ENCODE data around the gene SUPT20HL2. TPM values are rescaled to one million over a fixed set of nuclear protein-coding genes. Genes with fewer than 3 reads are reported as not detected.

Gene SUPT20HL2
- total and polyA plus RNA-seq, 2 of the 8 experiments (the other 6 are each of a cell fraction or from before 2014, with no cell fraction given), result not detected

DNA sequence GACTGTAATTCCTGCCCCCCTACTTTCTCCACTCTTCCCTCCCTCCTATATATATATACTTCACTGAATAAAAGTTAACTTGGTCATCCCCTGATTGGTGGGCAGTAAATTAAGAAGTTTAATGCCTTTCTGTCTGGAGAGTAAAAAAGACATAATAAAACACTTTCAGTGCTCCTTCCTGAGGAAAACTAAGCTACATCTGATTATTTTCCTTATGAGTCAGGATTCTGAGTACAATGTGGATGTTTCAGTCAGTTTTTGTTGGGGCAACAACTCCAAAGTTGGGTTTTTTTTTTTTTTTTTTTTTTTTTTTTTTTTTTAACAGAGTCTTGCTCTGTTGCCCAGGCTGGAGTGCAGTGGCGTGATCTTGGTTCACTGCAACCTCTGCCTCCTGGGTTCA, 22.0 kb upstream of the SUPT20HL2 start:
- Histone ChIP-seq H2BK120ac (replicated peaks; ENCODE audit: low read depth, low read length) (no peak overlapping the region), H3K79me1 (ENCODE audit: low read depth, low read length) (no peaks in the 10 kb centered on the region), H2BK15ac (ENCODE audit: low read length) (no peak overlapping the region), H3K36me3 (ENCODE audit: control insufficient read depth in 2 of 4, insufficient read depth in 4 of 4, low read length in 3 of 4) (no peaks in the 10 kb centered on the region), H3K9me3 (ENCODE audit: insufficient read depth in 2 of 2, low read depth in 1 of 2, low read length in 1 of 2) (no peaks in the 10 kb centered on the region), H3K56ac (replicated peaks; ENCODE audit: insufficient read length, low read depth, low read length) (no peak overlapping the region), H3K18ac (ENCODE audit: extremely low read depth, low read length) (no peak overlapping the region), H3K4me3 (ENCODE audit: extremely low read depth in 1 of 4, insufficient read depth in 2 of 4, low read depth in 3 of 4, low read length in 4 of 4) (no peak overlapping the region), H2BK20ac (ENCODE audit: low read length) (no peak overlapping the region), H2AFZ (ENCODE audit: low read length) (no peak overlapping the region), H4K91ac (replicated peaks; ENCODE audit: insufficient read length, low read length) (no peak overlapping the region), H2AK5ac (ENCODE audit: low read depth, low read length) (no peak overlapping the region), H3K23ac (ENCODE audit: insufficient read length) (no peak overlapping the region), H2BK5ac (ENCODE audit: low read depth, low read length) (no peak overlapping the region), H3K4ac (replicated peaks; ENCODE audit: insufficient read length, low read depth, low read length) (no peak overlapping the region), H3K14ac (ENCODE audit: insufficient read length) (no peak overlapping the region), H4K8ac (ENCODE audit: extremely low read depth, insufficient read depth, low read length) (no peak overlapping the region), H3K4me1 (replicated peaks in 1 of 4; ENCODE audit: control insufficient read depth in 3 of 4, insufficient read depth in 4 of 4, low read length in 3 of 4) (no peaks in the 10 kb centered on the region), H4K5ac (ENCODE audit: insufficient read length, low read depth, low read length) (no peak overlapping the region), H3K23me2 (ENCODE audit: low read depth, low read length) (no peaks in the 10 kb centered on the region), H3K79me2 (ENCODE audit: control insufficient read depth in 1 of 2, insufficient read depth in 2 of 2, low read length in 2 of 2) (no peaks in the 10 kb centered on the region), H3K9ac (replicated peaks in 1 of 4; ENCODE audit: extremely low read depth in 1 of 4, low read depth in 3 of 4, low read length in 3 of 4) (no peak overlapping the region), H3K27ac (ENCODE audit: low read depth, low read length) (no peak overlapping the region), H3K27me3 (replicated peaks in 1 of 4; ENCODE audit: control insufficient read depth in 3 of 4, extremely low read depth in 1 of 4, insufficient read depth in 3 of 4, low read length in 3 of 4) (no peaks in the 10 kb centered on the region), H3K4me2 (ENCODE audit: insufficient read depth in 1 of 2, low read depth in 2 of 2, low read length in 2 of 2) (no peak overlapping the region), H2BK12ac (ENCODE audit: low read depth, low read length) (no peak overlapping the region), H4K20me1 (replicated peaks in 1 of 2; ENCODE audit: control insufficient read depth in 1 of 2, insufficient read depth in 2 of 2, low read length in 2 of 2) (no peaks in the 10 kb centered on the region)
- DNase-seq (ENCODE audit: low read depth in 1 of 2, low spot score in 2 of 2) (no peak), FAIRE-seq (no peak)
- POLR2A ChIA-PET (ENCODE audit: partially characterized antibody), result no interaction called here
- WGBS, 2 experiments (ENCODE audit: extremely low coverage in 1 of 2, insufficient coverage in 1 of 2, insufficient read length in 1 of 2, insufficient replicate concordance in 2 of 2, low coverage in 1 of 2, low lambda C conversion rate in 2 of 2, missing lambda C conversion rate in 1 of 2), result no CpG with 5 or more reads among the region's 1 CpG
- CTCF ChIA-PET (ENCODE audit: partially characterized antibody), result interaction anchor here (0.9 kb wide), 1 partner anchor 52 kb away, joined by 3 read pairs; no protein-coding TSS in a partner anchor
- TF ChIP-seq SIX5 (IDR thresholded peaks at IDR 0.05; ENCODE audit: low read depth, low read length) (no peak), TCF12 (IDR thresholded peaks at IDR 0.05; ENCODE audit: low read depth, low read length) (no peak), SUZ12 (IDR thresholded peaks at IDR 0.05; ENCODE audit: low read length) (no peak), RNF2 (IDR thresholded peaks at IDR 0.05; ENCODE audit: borderline replicate concordance, low read depth, low read length, missing control alignments, poor library complexity, severe bottlenecking) (no peak), EP300 (IDR thresholded peaks at IDR 0.05; ENCODE audit: borderline replicate concordance in 1 of 2, low read depth in 2 of 2, low read length in 2 of 2) (no peak), YY1 (IDR thresholded peaks at IDR 0.05; ENCODE audit: low read depth, low read length) (no peak), HDAC2 (IDR thresholded peaks at IDR 0.05; ENCODE audit: borderline replicate concordance in 1 of 2, low read depth in 2 of 2, low read length in 2 of 2) (no peak), CBX8 (IDR thresholded peaks at IDR 0.05; ENCODE audit: borderline replicate concordance, low read depth, low read length) (no peak), TBP (IDR thresholded peaks at IDR 0.05; ENCODE audit: low read depth, low read length) (no peak), RXRA (IDR thresholded peaks at IDR 0.05; ENCODE audit: insufficient read depth, low read depth, low read length) (no peak), KDM1A (IDR thresholded peaks at IDR 0.05; ENCODE audit: borderline replicate concordance, low read length) (no peak), FOSL1 (IDR thresholded peaks at IDR 0.05; ENCODE audit: insufficient read depth, low read depth, low read length) (no peak)
- TF ChIP-seq, protein P1, sequence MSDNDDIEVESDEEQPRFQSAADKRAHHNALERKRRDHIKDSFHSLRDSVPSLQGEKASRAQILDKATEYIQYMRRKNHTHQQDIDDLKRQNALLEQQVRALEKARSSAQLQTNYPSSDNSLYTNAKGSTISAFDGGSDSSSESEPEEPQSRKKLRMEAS (IDR thresholded peaks at IDR 0.05), result no peak
